Measurements from ENCODE around the gene EGFL7.

EGFL7 gene

DNA sequence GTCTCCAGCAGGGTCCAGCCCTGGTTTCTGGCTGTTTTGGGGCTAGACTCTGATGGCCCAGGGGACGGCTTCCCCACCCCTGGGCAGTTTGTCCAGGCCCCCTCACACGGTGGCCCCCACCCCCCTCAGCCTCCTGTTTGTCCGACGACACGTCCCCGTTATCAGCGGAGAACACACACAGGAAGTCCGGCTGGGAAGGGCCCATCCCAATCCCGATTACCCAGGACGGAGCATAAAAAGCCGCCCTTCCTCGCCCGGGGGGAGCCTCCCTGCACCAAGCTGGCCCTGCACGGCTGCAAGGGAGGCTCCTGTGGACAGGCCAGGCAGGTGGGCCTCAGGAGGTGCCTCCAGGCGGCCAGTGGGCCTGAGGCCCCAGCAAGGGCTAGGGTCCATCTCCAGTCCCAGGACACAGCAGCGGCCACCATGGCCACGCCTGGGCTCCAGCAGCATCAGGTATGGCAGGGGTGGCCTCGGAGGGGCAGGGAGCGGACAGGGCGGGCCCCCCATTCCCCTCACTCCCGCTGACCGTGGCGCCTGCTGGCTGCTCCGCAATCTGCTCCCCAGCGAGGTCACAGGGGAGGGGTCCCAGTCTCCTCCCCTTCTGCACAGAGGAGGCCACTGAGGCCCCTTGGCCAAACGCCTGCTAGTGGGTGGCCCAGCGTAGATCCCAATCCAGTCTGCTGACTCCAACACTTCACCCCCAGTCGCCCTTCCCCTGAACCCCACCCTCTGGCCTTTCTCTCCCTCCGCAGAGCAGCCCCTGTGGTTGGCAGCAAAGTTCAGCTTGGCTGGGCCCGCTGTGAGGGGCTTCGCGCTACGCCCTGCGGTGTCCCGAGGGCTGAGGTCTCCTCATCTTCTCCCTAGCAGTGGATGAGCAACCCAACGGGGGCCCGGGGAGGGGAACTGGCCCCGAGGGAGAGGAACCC, at the start of gene EGFL7:
EGFL7 (plus strand) TSS at position 261 of the 926 bp plus-strand sequence. CDS start 5,367 bp downstream, outside the sequence.
- no peak for DNase-seq (ENCODE audit: low read depth in 4 of 4, low spot score in 1 of 4)

DNA sequence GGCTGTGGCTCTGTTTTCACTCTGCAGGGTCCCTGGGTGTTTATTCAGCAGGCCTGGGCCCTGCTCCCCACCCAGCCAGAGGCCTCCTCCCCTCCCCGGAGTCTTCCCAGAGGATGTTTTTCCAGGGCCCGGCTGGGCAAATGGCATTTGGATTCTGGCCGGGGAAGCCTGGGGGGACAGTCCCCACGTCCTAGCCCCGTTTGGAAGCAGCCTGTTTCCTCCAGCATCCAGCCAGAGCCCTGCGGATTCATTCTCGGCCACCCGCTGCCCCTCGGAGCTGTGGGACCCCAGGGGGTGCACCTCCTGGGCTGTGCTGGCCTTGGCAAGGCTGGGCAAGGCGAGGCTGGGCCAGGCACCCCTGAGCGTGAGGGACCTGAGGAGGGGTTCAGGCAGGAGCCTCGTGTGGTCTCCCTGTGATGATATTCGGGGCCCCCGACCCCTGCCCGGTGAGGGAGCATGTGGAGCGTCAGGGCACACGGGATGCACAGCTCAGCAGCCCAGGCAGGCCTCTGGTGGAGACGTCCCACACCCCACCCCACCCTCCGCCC, 48.8 kb upstream of the EGFL7 start:
- DNase-seq (ENCODE audit: low read depth in 4 of 4, low spot score in 1 of 4), result no peak

DNA sequence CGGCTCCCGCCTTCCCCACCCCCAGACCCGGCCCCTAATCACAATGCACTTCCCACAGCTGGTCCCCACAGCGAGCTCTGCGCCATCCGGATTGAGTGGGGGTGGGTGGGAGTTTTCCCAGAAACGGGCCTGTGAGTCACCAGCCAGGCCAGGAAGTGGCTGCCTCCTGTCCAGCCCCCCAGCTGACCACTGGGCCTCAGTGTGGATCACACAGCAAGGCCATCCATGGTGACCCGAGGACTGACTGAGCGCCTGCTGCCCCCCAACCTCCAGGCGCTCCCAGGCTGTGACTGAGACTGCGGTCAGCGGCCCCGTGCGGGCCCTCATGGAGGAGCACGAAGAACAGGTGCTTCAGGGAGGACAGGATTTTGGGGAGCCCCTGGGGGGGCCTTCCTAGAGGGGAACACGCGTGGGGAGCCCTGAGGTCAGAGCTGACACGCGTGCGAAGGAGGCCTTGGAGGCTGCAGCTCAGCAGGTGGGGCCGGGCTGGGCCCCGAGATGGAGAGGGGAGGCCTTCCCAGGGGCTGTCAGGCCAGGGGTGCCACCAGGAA, 48.3 kb upstream of the EGFL7 start:
- no peak for DNase-seq (ENCODE audit: low read depth in 4 of 4, low spot score in 1 of 4)

DNA sequence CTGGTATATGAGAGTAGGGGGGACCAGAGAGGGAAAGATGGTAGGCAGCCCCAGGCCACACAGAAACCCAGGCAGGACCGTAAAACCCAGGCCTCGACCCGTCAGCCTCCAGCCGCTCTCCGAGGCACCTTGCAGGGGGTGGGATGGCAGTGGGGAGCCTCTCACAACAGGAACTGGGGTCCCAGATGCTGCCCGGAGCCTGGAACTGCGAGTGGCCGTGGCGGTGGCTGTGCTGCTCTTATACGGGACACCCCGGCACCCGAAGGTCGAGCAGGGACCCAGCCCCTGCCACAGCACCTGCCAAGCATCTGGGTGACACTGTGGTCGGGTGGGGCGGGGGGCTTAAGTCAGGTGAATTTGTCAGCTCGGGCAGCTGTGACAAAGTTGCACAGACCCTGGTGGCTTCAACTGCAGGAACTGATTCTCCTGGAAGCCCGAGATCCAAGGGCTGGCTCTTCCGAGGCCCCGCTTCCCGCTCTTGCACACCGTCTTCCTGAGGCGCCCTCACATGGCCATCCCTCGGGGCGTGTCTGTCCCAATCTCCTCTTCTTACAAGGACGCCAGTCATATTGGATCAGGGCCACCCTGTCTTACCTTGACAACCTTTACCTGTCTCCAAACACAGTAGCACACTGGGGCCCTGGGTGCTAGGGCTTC, 47.6 kb upstream of the EGFL7 start:
- no peak for DNase-seq (ENCODE audit: low read depth in 4 of 4, low spot score in 1 of 4)

DNA sequence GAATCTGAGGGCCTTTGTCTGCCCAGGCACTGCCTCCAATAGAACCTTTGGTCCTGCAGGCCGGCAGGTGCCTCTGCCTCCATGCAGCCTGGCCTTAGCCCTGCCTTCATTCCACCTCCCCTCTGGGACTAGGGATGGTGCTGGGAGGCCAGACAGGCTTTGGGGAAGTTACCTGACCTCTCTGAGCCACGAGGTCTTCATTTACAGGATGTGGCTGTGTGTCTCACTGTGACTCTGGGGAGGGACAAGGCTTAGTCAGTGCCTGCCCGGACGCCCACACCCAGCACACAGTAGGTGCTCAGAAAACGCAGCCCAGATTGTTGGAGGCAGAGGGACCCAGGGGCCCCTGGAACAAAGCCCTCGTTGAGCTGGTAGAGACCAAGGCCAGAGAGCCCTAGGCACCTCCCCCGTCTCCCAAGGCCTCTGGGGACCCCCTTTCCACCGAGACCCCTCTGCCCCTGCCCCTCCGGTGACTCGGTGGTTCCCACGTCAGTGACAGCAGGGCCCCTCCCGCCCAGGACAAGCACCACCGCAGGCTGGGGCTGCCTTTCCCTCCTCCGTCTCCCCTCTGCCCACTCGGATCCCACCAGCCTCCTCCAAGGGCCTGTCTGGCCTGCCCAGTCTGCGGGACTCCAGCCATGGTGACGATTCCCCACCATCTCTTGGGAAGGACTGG, 46.9 kb upstream of the EGFL7 start:
- no peak for DNase-seq (ENCODE audit: low read depth in 4 of 4, low spot score in 1 of 4)

DNA sequence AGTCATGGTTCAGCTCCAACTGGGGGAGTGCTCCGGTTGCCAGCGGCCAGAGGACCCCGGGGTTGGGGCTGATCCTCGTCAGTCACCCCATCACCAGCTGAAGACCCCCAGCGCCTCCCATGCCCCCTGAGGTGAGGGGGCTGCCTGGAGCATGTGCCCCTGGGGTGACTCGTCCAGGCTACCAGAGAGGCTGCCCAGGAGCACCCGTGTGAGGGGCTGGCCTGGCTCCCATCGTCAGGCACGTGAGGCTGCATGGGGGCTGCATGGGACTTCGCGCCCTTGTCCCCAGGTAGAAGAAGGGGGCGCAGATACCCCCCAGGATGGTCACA, 46.4 kb upstream of the EGFL7 start:
- DNase-seq (ENCODE audit: low read depth in 4 of 4, low spot score in 1 of 4), result no peak

- no peak for DNase-seq (ENCODE audit: low read depth in 4 of 4, low spot score in 1 of 4)
Measured at GRCh38 chr9:136616948-136617695, 45.6 kb upstream of the EGFL7 start.

GRCh38 chr9:136617746-136618579, 44.8 kb upstream of the EGFL7 start:
- DNase-seq (ENCODE audit: low read depth in 4 of 4, low spot score in 1 of 4), result no peak

- no peak for DNase-seq (ENCODE audit: low read depth in 4 of 4, low spot score in 1 of 4)
Measured at GRCh38 chr9:136618580-136619547, 43.9 kb upstream of the EGFL7 start.

GRCh38 chr9:136619742-136620440, 42.8 kb upstream of the EGFL7 start:
- no peak for DNase-seq (ENCODE audit: low read depth in 4 of 4, low spot score in 1 of 4)

DNA sequence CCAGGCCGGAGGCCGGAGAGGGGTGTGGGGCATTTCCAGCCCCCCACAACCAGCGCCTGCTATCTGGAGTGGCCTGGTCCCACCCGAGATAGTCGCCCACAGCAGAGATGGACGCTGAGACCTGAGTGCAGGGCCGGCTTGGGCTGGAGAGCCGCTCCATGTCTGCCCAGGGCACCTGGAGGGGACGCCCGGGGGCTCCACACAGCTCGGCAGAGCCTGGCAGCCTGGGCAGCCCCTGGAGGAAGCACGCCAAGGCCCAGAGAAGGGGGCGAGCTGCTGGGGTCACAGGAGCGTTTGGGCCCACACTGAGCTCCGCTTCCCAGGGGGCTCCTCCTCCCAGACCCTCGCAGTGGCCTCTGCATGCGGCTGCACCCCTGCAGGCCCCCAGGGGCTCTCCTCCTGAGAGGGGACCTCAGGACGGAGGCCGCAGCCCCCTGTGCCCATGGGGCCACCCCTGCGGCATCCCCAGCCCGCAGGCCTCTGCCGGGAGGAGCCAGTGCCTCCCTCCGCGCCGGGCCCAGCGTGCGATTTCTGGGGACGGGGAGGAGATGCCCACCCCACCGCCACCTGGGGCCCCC, 42.2 kb upstream of the EGFL7 start:
- DNase-seq (ENCODE audit: low read depth in 4 of 4, low spot score in 1 of 4), result no peak

- no peak for DNase-seq (ENCODE audit: low read depth in 4 of 4, low spot score in 1 of 4)
Measured at GRCh38 chr9:136621019-136621733, 41.5 kb upstream of the EGFL7 start.

DNA sequence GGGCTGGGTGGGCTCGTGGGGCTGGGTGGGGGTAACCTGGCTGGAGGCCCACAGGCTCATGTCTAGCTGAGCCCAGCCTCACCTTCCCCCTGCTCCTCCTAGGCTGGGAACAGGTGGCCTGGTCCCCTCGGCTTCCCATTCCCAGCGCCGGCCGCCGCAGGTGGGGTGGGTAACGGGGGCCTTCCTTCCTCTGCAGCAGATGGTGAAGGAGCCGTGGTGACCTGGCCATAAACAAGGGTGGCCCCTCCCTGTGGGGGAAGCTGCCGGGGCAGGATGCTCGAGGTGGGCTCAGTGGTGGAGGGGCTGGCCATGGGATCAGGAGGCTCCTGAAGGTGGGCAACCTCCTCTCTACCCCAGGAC, 41.0 kb upstream of the EGFL7 start:
- no peak for DNase-seq (ENCODE audit: low read depth in 4 of 4, low spot score in 1 of 4)

- no peak for DNase-seq (ENCODE audit: low read depth in 4 of 4, low spot score in 1 of 4)
Measured at GRCh38 chr9:136622538-136622948, 40.2 kb upstream of the EGFL7 start.

DNA sequence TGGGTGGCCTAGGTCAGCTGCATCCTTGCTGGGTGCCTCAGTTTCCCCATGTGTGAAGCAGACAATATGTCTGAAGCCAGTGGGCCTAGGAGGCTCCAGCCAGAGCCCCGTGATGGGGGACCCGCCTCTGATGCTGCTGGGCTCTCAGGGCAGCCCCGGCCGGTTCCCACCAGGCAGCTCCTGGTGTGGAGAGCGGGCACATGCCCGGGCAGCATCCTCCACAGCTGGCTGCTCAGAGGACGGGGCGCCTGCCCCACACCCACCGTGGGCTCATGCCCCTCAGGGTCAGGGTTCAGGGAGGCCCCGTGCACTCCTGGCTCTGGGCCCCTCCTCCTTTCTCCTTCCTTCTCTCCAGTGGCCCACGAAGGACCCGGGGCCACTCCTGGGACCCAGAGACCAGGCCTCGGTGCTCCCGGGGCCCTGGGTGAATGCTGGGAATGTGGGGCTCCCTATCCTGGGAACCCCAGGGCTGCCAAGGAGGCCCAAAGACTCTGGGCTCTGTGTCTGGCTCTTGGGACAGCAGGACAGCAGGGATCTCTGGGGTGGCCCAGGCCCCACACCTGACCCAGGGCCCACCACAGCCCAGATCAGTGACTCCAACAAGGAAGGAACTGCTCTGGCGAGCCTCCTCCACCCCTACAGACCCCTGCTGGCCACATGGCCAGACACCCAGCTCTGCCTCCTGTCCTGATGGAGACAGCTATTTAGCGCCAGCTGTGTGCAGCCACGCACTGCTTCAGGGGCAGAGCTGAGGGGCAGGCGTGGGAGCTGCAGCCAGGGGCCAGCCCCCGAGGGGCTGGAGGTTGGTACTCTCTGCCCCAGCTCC, 39.5 kb upstream of the EGFL7 start:
- no peak for DNase-seq (ENCODE audit: low read depth in 4 of 4, low spot score in 1 of 4)

GRCh38 chr9:136623842-136624183, 38.9 kb upstream of the EGFL7 start:
- DNase-seq (ENCODE audit: low read depth in 4 of 4, low spot score in 1 of 4), result no peak

Measured in stimulated activated CD4-positive, alpha-beta T cell treated with anti-CD3 and anti-CD28 coated beads, Interleukin-1b, Interleukin-23, amount 100 ng/mL, for 24 hours (primary cell).